Subcutaneous adipose tissue (tissue), 4 donors: ENCODE data around the gene GOLGA1. TPM values are rescaled to one million over a fixed set of nuclear protein-coding genes. Genes with fewer than 3 reads are reported as not detected.

Experiments used
- CTCF ChIP-seq: fragments of 450-650 bp; IDR thresholded peaks from one replicate; pipeline ENCODE4 v1.5.1; 2016; ENCODE audit warnings: low read depth, mild to moderate bottlenecking, control low read depth, antibody characterized with exemption, moderate library complexity
- total RNA-seq, 4 donors: library from RNA; depleted of rRNA; stranded (reverse); fragments of >200 nt; gene quantifications; one replicate each; pipeline ENCODE4 v1.1.0, GENCODE V29; 2016

The GOLGA1 gene
- total RNA-seq, 4 donors from 2014 or later, result 15.1 to 26.0 (median 21.5) TPM

GRCh38 chr9:124871156-124871561, 69.7 kb downstream of the GOLGA1 start:
- no peak for TF ChIP-seq CTCF

GRCh38 chr9:124870723-124871122, 70.2 kb downstream of the GOLGA1 start:
- no peak for TF ChIP-seq CTCF

GRCh38 chr9:124869986-124870560, 70.8 kb downstream of the GOLGA1 start:
- TF ChIP-seq CTCF, result no peak

GRCh38 chr9:124869466-124869985, 71.4 kb downstream of the GOLGA1 start:
- no peak for TF ChIP-seq CTCF

- TF ChIP-seq CTCF, result no peak
Observed at GRCh38 chr9:124868511-124869465, 72.1 kb downstream of the GOLGA1 start.

GRCh38 chr9:124863371-124863871, 77.5 kb downstream of the GOLGA1 start:
- TF ChIP-seq CTCF, result no peak
